Measurements from ENCODE around the gene ADCK1.

The ADCK1 gene

DNA sequence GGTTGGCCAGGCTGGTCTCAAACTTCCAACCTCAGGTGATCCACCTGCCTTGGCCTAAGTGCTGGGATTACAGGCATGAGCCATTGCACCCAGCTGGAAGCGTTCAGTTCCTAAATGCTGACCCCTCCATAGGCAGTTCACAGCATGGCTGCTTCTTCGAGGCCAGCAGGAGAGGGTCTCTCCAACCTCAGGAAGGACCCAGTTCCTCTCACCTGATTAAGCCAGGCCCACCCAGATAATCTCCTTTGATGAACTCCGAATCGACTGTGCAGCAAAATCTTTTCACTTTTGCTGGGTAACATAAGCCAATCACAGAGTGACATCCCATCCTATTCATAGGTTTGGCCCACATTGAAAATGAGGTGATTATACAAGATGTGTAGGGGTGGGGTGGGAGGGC is 165.1 kb downstream of the ADCK1 start:
- no peak for TF ChIP-seq ZNF544 (tag by site-specific recombination; IDR thresholded peaks at IDR 0.05)
- TF ChIP-seq ZNF10 (tag by site-specific recombination; IDR thresholded peaks at IDR 0.05): peak; percentile 79
- CTCF ChIA-PET: no interaction called here
- Histone ChIP-seq H3K4me3 (ENCODE audit: low read depth, low read length) (no peak overlapping the region), H3K9me3 (ENCODE audit: control insufficient read depth, insufficient read depth, low read depth, low read length) (no peaks in the 10 kb centered on the region), H3K4me1 (ENCODE audit: control insufficient read depth, insufficient read depth, low read length) (no peaks in the 10 kb centered on the region), H3K36me3 (ENCODE audit: control insufficient read depth in 2 of 2, insufficient read depth in 1 of 2, low read length in 2 of 2) (no peaks in the 10 kb centered on the region), H3K27ac (ENCODE audit: extremely low read depth, low read depth, low read length) (no peak overlapping the region)
- POLR2A ChIA-PET: no interaction called here

DNA sequence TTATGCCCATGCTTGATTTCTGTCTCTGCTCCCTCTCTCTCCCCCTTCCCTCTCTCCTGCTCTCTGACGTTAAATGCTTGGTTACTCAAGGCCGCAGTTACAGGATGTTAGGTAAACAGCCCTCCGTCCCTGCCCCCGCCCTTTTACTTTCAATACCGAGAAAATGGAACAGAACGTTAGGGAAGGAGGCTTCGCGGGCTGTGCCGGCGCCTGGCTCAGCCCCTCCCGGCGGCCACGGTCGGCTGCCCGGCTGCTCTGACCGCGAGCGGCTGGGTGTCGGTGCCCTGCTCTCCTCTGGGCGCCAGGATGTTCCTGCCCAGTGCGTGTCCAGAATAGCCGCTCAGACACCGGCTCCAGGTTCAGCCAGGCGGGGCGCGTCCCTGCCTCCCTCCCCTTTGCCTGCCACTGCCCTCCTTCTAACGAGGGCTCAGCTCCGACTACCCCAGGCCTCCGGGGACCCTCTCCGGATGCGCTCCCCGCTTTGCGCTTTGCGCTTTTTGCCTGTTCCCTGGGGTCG is 166.1 kb downstream of the ADCK1 start:
- ChIA-PET POLR2A (no interaction called here), CTCF (no interaction called here)
- H3K27ac ChIP-seq (ENCODE audit: extremely low read depth, low read depth, low read length): no peak overlapping the region

DNA sequence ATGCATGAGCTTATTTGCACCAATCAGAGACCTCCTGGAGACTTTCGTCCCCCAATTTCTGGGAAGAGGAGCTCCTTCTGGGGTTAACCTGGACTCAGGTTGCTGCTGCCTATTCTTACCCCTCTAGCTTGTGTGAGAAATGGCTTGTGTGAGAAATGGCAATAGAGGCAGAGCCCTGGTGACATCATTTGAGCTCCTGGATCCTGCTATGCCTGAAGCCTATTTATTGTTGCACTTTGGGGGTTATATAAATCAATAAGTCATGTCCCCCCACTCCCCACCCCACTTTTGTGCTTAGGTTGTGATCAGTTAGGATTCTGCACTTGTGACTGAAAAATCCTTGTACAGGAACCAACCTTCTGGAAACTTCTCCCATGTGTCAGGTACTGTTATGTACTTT is 167.2 kb downstream of the ADCK1 start:
- ChIA-PET CTCF (no interaction called here), POLR2A (no interaction called here)
- Histone ChIP-seq H3K9me3 (ENCODE audit: control insufficient read depth, insufficient read depth, low read depth, low read length) (no peaks in the 10 kb centered on the region), H3K36me3 (ENCODE audit: control insufficient read depth in 2 of 2, insufficient read depth in 1 of 2, low read length in 2 of 2) (no peaks in the 10 kb centered on the region), H3K27ac (ENCODE audit: extremely low read depth, low read depth, low read length) (no peak overlapping the region), H3K4me1 (ENCODE audit: control insufficient read depth, insufficient read depth, low read length) (no peaks in the 10 kb centered on the region), H3K4me3 (ENCODE audit: low read depth, low read length) (no peak overlapping the region)
- TF ChIP-seq, protein P1, sequence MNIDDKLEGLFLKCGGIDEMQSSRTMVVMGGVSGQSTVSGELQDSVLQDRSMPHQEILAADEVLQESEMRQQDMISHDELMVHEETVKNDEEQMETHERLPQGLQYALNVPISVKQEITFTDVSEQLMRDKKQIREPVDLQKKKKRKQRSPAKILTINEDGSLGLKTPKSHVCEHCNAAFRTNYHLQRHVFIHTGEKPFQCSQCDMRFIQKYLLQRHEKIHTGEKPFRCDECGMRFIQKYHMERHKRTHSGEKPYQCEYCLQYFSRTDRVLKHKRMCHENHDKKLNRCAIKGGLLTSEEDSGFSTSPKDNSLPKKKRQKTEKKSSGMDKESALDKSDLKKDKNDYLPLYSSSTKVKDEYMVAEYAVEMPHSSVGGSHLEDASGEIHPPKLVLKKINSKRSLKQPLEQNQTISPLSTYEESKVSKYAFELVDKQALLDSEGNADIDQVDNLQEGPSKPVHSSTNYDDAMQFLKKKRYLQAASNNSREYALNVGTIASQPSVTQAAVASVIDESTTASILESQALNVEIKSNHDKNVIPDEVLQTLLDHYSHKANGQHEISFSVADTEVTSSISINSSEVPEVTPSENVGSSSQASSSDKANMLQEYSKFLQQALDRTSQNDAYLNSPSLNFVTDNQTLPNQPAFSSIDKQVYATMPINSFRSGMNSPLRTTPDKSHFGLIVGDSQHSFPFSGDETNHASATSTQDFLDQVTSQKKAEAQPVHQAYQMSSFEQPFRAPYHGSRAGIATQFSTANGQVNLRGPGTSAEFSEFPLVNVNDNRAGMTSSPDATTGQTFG (tag by site-specific recombination; IDR thresholded peaks at IDR 0.05; ENCODE audit: borderline replicate concordance): no peak
- TF ChIP-seq, protein P2, sequence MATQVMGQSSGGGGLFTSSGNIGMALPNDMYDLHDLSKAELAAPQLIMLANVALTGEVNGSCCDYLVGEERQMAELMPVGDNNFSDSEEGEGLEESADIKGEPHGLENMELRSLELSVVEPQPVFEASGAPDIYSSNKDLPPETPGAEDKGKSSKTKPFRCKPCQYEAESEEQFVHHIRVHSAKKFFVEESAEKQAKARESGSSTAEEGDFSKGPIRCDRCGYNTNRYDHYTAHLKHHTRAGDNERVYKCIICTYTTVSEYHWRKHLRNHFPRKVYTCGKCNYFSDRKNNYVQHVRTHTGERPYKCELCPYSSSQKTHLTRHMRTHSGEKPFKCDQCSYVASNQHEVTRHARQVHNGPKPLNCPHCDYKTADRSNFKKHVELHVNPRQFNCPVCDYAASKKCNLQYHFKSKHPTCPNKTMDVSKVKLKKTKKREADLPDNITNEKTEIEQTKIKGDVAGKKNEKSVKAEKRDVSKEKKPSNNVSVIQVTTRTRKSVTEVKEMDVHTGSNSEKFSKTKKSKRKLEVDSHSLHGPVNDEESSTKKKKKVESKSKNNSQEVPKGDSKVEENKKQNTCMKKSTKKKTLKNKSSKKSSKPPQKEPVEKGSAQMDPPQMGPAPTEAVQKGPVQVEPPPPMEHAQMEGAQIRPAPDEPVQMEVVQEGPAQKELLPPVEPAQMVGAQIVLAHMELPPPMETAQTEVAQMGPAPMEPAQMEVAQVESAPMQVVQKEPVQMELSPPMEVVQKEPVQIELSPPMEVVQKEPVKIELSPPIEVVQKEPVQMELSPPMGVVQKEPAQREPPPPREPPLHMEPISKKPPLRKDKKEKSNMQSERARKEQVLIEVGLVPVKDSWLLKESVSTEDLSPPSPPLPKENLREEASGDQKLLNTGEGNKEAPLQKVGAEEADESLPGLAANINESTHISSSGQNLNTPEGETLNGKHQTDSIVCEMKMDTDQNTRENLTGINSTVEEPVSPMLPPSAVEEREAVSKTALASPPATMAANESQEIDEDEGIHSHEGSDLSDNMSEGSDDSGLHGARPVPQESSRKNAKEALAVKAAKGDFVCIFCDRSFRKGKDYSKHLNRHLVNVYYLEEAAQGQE (tag by site-specific recombination; IDR thresholded peaks at IDR 0.05): no peak
- TF ChIP-seq ZNF274 (IDR thresholded peaks at IDR 0.05; ENCODE audit: low read length) (no peak), ZNF274 (tag by site-specific recombination; IDR thresholded peaks at IDR 0.05; ENCODE audit: borderline replicate concordance) (no peak), ZNF629 (tag by site-specific recombination; IDR thresholded peaks at IDR 0.05) (no peak), ZNF585B (tag by site-specific recombination; IDR thresholded peaks at IDR 0.05) (no peak), ZNF266 (tag by site-specific recombination; IDR thresholded peaks at IDR 0.05; ENCODE audit: low read depth) (no peak), ZNF529 (tag by site-specific recombination; IDR thresholded peaks at IDR 0.05; ENCODE audit: insufficient replicate concordance) (no peak), TRIM28 (IDR thresholded peaks at IDR 0.05; ENCODE audit: borderline replicate concordance, low read length) (no peak)
- TF ChIP-seq, protein P3, sequence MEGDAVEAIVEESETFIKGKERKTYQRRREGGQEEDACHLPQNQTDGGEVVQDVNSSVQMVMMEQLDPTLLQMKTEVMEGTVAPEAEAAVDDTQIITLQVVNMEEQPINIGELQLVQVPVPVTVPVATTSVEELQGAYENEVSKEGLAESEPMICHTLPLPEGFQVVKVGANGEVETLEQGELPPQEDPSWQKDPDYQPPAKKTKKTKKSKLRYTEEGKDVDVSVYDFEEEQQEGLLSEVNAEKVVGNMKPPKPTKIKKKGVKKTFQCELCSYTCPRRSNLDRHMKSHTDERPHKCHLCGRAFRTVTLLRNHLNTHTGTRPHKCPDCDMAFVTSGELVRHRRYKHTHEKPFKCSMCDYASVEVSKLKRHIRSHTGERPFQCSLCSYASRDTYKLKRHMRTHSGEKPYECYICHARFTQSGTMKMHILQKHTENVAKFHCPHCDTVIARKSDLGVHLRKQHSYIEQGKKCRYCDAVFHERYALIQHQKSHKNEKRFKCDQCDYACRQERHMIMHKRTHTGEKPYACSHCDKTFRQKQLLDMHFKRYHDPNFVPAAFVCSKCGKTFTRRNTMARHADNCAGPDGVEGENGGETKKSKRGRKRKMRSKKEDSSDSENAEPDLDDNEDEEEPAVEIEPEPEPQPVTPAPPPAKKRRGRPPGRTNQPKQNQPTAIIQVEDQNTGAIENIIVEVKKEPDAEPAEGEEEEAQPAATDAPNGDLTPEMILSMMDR (tag by site-specific recombination; IDR thresholded peaks at IDR 0.05): no peak

More for the DNA sequence above, 166.1 kb downstream of the ADCK1 start:
- Histone ChIP-seq H3K4me3 (ENCODE audit: low read depth, low read length) (no peak overlapping the region), H3K36me3 (ENCODE audit: control insufficient read depth in 2 of 2, insufficient read depth in 1 of 2, low read length in 2 of 2) (no peaks in the 10 kb centered on the region), H3K9me3 (ENCODE audit: control insufficient read depth, insufficient read depth, low read depth, low read length) (no peaks in the 10 kb centered on the region), H3K4me1 (ENCODE audit: control insufficient read depth, insufficient read depth, low read length) (no peaks in the 10 kb centered on the region)
- TF ChIP-seq WT1 (tag by site-specific recombination; IDR thresholded peaks at IDR 0.05) (no peak), ZBTB17 (tag by site-specific recombination; IDR thresholded peaks at IDR 0.05) (no peak), ZNF266 (tag by site-specific recombination; IDR thresholded peaks at IDR 0.05; ENCODE audit: low read depth) (no peak), ZNF701 (tag by site-specific recombination; IDR thresholded peaks at IDR 0.05) (no peak), ZFP37 (tag by site-specific recombination; IDR thresholded peaks at IDR 0.05) (no peak), ZNF585B (tag by site-specific recombination; IDR thresholded peaks at IDR 0.05) (no peak), ZNF2 (tag by site-specific recombination; IDR thresholded peaks at IDR 0.05) (no peak), ZNF23 (tag by site-specific recombination; IDR thresholded peaks at IDR 0.05; ENCODE audit: borderline replicate concordance) (no peak), ZNF549 (tag by site-specific recombination; IDR thresholded peaks at IDR 0.05) (no peak), ZNF114 (tag by site-specific recombination; IDR thresholded peaks at IDR 0.05) (no peak), ZSCAN30 (tag by site-specific recombination; IDR thresholded peaks at IDR 0.05) (no peak), ZNF302 (tag by site-specific recombination; IDR thresholded peaks at IDR 0.05; ENCODE audit: low read depth) (no peak), ZNF776 (tag by site-specific recombination; IDR thresholded peaks at IDR 0.05; ENCODE audit: borderline replicate concordance) (no peak)
- TF ChIP-seq, protein P4, sequence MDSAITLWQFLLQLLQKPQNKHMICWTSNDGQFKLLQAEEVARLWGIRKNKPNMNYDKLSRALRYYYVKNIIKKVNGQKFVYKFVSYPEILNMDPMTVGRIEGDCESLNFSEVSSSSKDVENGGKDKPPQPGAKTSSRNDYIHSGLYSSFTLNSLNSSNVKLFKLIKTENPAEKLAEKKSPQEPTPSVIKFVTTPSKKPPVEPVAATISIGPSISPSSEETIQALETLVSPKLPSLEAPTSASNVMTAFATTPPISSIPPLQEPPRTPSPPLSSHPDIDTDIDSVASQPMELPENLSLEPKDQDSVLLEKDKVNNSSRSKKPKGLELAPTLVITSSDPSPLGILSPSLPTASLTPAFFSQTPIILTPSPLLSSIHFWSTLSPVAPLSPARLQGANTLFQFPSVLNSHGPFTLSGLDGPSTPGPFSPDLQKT (IDR thresholded peaks at IDR 0.05; ENCODE audit: borderline replicate concordance, low read depth, low read length): no peak
- TF ChIP-seq, protein P5, sequence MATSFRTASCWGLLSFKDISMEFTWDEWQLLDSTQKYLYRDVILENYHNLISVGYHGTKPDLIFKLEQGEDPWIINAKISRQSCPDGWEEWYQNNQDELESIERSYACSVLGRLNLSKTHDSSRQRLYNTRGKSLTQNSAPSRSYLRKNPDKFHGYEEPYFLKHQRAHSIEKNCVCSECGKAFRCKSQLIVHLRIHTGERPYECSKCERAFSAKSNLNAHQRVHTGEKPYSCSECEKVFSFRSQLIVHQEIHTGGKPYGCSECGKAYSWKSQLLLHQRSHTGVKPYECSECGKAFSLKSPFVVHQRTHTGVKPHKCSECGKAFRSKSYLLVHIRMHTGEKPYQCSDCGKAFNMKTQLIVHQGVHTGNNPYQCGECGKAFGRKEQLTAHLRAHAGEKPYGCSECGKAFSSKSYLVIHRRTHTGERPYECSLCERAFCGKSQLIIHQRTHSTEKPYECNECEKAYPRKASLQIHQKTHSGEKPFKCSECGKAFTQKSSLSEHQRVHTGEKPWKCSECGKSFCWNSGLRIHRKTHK (tag by site-specific recombination; IDR thresholded peaks at IDR 0.05): no peak

Measured in HEK293 (cell line).